GM19372 (cell line): ENCODE data around the gene SVEP1.

Source experiments
- ATAC-seq: cut with Tn5 transposase; IDR thresholded peaks from one replicate; pipeline ENCODE4 v1.9.1; 2021; ENCODE audit warnings: mild to moderate bottlenecking, low read depth, moderate library complexity; ENCODE audit not compliant: unreplicated experiment

The SVEP1 gene

GRCh38 chr9:110330484-110331105 is 248.9 kb downstream of the SVEP1 start:
- ATAC-seq = no peak

DNA sequence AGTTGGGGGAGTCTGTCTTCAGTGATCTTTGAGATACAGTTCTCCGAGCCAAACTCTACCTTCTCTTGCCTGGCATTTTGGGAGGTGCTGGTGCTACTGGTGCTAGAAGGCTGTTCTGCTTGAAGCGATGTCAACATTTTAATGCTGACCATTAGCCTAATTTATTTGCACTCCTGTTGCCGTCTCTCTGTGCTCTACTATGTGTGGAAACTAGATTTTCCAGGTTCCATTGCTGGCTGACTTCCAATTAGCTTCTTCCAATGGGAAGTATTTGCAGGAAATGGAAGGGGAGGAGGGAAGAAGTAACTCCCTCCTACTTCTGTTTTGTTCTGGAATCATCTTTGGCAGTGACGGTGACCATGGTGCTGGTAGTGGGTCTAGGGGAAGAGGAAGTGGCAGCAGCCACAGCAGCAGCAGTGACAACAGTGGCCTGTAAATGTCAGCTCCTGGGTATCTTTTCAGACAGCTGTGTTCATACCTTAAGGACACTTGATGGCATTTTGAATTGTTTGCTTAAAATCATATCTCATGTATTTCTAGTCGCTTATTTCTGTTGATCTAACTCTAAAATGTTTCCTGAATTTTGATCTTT is 249.8 kb downstream of the SVEP1 start:
- no peak for ATAC-seq

- no peak for ATAC-seq
Observed at GRCh38 chr9:110328763-110329162, 250.8 kb downstream of the SVEP1 start.

- no peak for ATAC-seq
Observed at GRCh38 chr9:110327716-110328115, 251.8 kb downstream of the SVEP1 start.

DNA sequence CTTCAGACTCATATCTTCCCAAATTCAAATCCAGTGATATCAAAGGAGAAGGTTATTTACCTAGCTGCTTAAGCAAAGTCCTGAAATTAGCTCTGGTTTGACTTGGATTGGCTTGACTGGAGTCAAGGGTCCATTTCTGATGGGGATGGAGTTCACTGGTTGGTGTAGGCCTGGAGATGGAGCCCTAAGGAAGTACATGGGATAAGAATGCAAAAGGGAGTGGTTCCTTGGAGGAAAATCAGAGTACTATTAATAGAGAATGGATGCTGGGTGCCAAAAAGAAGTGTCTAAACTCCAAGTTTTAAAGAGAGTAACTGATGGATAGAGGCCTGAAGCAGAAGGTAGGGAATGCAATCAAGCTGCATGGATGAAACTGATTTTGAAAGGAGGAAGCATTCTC is 255.7 kb downstream of the SVEP1 start:
- ATAC-seq = no peak

GRCh38 chr9:110320651-110321445 is 258.7 kb downstream of the SVEP1 start:
- no peak for ATAC-seq

DNA sequence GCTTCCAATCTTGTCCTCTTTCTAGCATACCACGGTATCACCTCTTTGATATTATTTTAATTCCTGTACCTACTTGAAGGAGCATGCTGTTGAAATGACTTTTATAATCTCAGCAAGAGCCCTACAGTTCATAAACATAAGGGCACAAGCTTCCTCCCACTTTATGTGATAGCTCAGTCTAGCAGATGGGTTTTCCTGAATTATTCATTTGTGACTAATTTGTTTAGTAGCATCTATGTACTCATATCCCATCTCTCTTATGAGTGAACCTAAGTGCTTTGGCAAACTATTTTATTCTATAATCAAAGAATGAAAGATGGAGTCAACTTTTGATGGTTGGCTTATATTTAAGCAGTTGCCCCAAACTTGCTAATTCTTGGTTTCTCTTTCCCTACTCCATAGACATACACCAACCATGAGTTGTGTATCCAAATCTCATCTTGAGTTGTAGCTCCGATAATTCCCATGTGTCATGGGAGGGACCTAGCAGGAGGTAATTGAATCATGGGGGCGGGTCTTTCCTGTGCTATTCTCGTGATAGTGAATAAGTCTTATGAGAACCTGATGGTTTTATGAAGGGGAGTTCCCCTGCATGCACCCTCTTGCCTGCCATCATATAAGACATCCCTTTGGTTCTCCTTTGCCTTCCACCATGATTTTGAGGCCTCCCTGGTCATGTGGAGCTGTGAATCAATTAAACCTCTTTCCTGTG is 259.6 kb downstream of the SVEP1 start:
- ATAC-seq = no peak

DNA sequence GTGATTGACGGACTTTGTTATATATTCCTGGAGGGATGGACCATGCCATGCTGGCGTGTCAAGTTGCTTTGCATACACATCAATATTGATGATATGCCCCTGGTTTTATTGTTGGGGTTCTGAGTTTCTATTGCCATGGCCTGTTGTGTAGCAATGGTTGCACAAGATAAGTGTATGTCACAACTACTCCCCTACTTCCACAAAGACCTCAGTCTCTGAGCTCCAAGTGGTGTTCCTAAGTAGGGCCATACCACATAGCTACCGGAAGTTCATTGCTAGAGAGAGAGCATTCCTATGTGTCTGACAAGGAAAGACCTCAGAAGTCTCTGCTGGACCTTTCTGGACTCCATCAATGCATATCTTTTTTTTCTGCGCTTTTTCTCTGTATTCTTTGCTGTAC is 261.6 kb downstream of the SVEP1 start:
- no peak for ATAC-seq

- peak; percentile 97 for ATAC-seq
Observed at GRCh38 chr9:110316261-110317075, 263.1 kb downstream of the SVEP1 start.
